ENCODE measurements around the gene THRA. TPM values are rescaled to one million over a fixed set of nuclear protein-coding genes. Genes with fewer than 3 reads are reported as not detected.

Gene THRA
- total and polyA plus RNA-seq, 9 of the 15 experiments (the other 6 are each of a cell fraction or from before 2014, with no cell fraction given): 0.34 to 23.4 (median 12.7) TPM

- no peak for TF ChIP-seq SLC30A9 (CRISPR knock-in tag; IDR thresholded peaks at IDR 0.05)
- no peak for TF ChIP-seq SNRNP70 (optimal IDR thresholded peaks at IDR 0.05; ENCODE audit: low read depth, low read length)
- TF ChIP-seq CTBP1 (IDR thresholded peaks at IDR 0.05; ENCODE audit: borderline replicate concordance): no peak
- peak; percentile 99 for TF ChIP-seq MAX (CRISPR knock-in tag; IDR thresholded peaks at IDR 0.05)
- no peak for TF ChIP-seq TARDBP (IDR thresholded peaks at IDR 0.05)
- no peak for TF ChIP-seq ZC3H4 (CRISPR knock-in tag; IDR thresholded peaks at IDR 0.05; ENCODE audit: borderline replicate concordance)
- no peak for TF ChIP-seq ZNF3 (CRISPR knock-in tag; IDR thresholded peaks at IDR 0.05)
- no peak for TF ChIP-seq NFATC3 (IDR thresholded peaks at IDR 0.05)
- no peak for TF ChIP-seq ZFP91 (CRISPR knock-in tag; IDR thresholded peaks at IDR 0.05)
- TF ChIP-seq RAD21 (CRISPR knock-in tag; conservative IDR thresholded peaks at IDR 0.05 in 1 of 2, IDR thresholded peaks at IDR 0.05 in 1 of 2): no peak
- no peak for TF ChIP-seq YBX1 (IDR thresholded peaks at IDR 0.05)
- TF ChIP-seq GABPA (tag; conservative IDR thresholded peaks at IDR 0.05; ENCODE audit: low read depth): peak; percentile 88
- TF ChIP-seq CHD2 (IDR thresholded peaks at IDR 0.05; ENCODE audit: low read depth, low read length): peak; percentile 63
- no peak for TF ChIP-seq E2F3 (CRISPR knock-in tag; IDR thresholded peaks at IDR 0.05)
- TF ChIP-seq DACH1 (IDR thresholded peaks at IDR 0.05; ENCODE audit: partially characterized antibody): no peak
- TF ChIP-seq KDM4B (IDR thresholded peaks at IDR 0.05; ENCODE audit: borderline replicate concordance in 2 of 2, low read depth in 1 of 2): peak in 1 of 2 experiments; percentile 91; a peak in 2 of 4 replicates
- TF ChIP-seq PHB2 (IDR thresholded peaks at IDR 0.05; ENCODE audit: low read depth): no peak
- TF ChIP-seq E2F6 (IDR thresholded peaks at IDR 0.05; ENCODE audit: borderline replicate concordance in 1 of 2, extremely low read depth in 1 of 2, insufficient read depth in 1 of 2, insufficient read length in 1 of 2, low read depth in 1 of 2, low read length in 1 of 2, poor library complexity in 1 of 2, severe bottlenecking in 1 of 2): peak; percentile 96
- TF ChIP-seq ZNF589 (CRISPR knock-in tag; IDR thresholded peaks at IDR 0.05; ENCODE audit: low read depth): no peak; the same call in 1 of the 2 replicates
- TF ChIP-seq ZNF232 (CRISPR knock-in tag; IDR thresholded peaks at IDR 0.05): no peak
- TF ChIP-seq MAZ (CRISPR knock-in tag; conservative IDR thresholded peaks at IDR 0.05 in 1 of 2, IDR thresholded peaks at IDR 0.05 in 1 of 2): peak; percentile 76 to 98
- TF ChIP-seq ZBTB43 (CRISPR knock-in tag; IDR thresholded peaks at IDR 0.05): no peak
- TF ChIP-seq ZNF217 (CRISPR knock-in tag; IDR thresholded peaks at IDR 0.05): no peak
- no peak for TF ChIP-seq SP2 (IDR thresholded peaks at IDR 0.05; ENCODE audit: extremely low read depth, low read depth, low read length, poor library complexity, severe bottlenecking)
- TF ChIP-seq TCF7L2 (IDR thresholded peaks at IDR 0.05; ENCODE audit: low read depth, low read length): no peak
These were observed 36.3 kb downstream of the THRA start (continued) for GRCh38 chr17:40098846-40099618.

All from K562 (cell line).